HepG2 (cell line): Measurements from ENCODE around the gene CADM1. TPM values are rescaled to one million over a fixed set of nuclear protein-coding genes. Genes with fewer than 3 reads are reported as not detected.

ENCODE experiments used
- ELF3 ChIP-seq: IDR thresholded peaks from 2 replicates; pipeline ENCODE4 v1.6.1; 2016; ENCODE audit warnings: missing genetic modification reagents, missing compliant biosample characterization
- FOSL2 ChIP-seq: sonication (generic); formaldehyde crosslinking; IDR thresholded peaks from 2 replicates; pipeline ENCODE4 v1.4.0; 2020; ENCODE audit warnings: missing genetic modification reagents
- FOXJ3 ChIP-seq: sonication (generic); formaldehyde crosslinking; IDR thresholded peaks from 2 replicates; pipeline ENCODE4 v1.4.0; 2020; ENCODE audit warnings: missing genetic modification reagents, mild to moderate bottlenecking, borderline replicate concordance
- HDAC6 ChIP-seq: fragments of 200-600 bp; sonication (generic); IDR thresholded peaks from 2 replicates; pipeline ENCODE4 v1.7.0; 2017; ENCODE audit warnings: mild to moderate bottlenecking, antibody characterized with exemption, low read length, low read depth
- HES4 ChIP-seq: sonication (generic); formaldehyde crosslinking; IDR thresholded peaks from 2 replicates; pipeline ENCODE4 v1.9.0; 2021; ENCODE audit warnings: mild to moderate bottlenecking, missing genetic modification reagents, borderline replicate concordance
- JUND ChIP-seq: sonication (generic); formaldehyde crosslinking; IDR thresholded peaks from 2 replicates; pipeline ENCODE4 v1.8.0; 2022; ENCODE audit warnings: mild to moderate bottlenecking, missing genetic modification reagents
- LCORL ChIP-seq, 2 experiments: fragments of 450-650 bp in 1 of 2; sonication (generic) in 1 of 2; formaldehyde crosslinking in 1 of 2; IDR thresholded peaks; 2 replicates each; pipeline versions ENCODE4 v1.5.0 to v1.6.1; 2017 to 2020; ENCODE audit warnings: antibody characterized with exemption in 1 of 2, missing genetic modification reagents in 1 of 2
- MED1 ChIP-seq: sonication (generic); formaldehyde crosslinking; IDR thresholded peaks from 2 replicates; pipeline ENCODE4 v1.4.0; 2020; ENCODE audit warnings: missing genetic modification reagents
- PRDM15 ChIP-seq: sonication (generic); formaldehyde crosslinking; IDR thresholded peaks from 2 replicates; pipeline ENCODE4 v1.4.0; 2020; ENCODE audit warnings: missing genetic modification reagents
- RERE ChIP-seq: IDR thresholded peaks from 2 replicates; pipeline ENCODE4 v1.6.1; 2016; ENCODE audit warnings: low read depth, missing genetic modification reagents, missing compliant biosample characterization
- TEAD3 ChIP-seq: optimal IDR thresholded peaks from 2 replicates; pipeline ENCODE3; 2016; ENCODE audit warnings: borderline replicate concordance
- ZBED4 ChIP-seq: sonication (generic); formaldehyde crosslinking; IDR thresholded peaks from 2 replicates; pipeline ENCODE4 v1.4.0; 2020; ENCODE audit warnings: missing genetic modification reagents, borderline replicate concordance
- ZBTB20 ChIP-seq: sonication (generic); formaldehyde crosslinking; IDR thresholded peaks from 2 replicates; pipeline ENCODE4 v1.8.1; 2023; ENCODE audit warnings: missing genetic modification reagents, low read depth, mild to moderate bottlenecking, borderline replicate concordance
- ZBTB25 ChIP-seq: IDR thresholded peaks from 2 replicates; pipeline ENCODE4 v1.6.1; 2018; ENCODE audit warnings: missing genetic modification reagents
- ZNF563 ChIP-seq: sonication (generic); formaldehyde crosslinking; IDR thresholded peaks from 2 replicates; pipeline ENCODE4 v1.8.0; 2022; ENCODE audit warnings: mild to moderate bottlenecking, moderate library complexity, missing genetic modification reagents
- polyA plus RNA-seq, 8 experiments: library from polyadenylated mRNA; depleted of rRNA in 3 of 8; stranded (reverse) in 7 of 8; unstranded in 1 of 8; fragments of >200 nt; fragmentation: Illumina TruSeq in 4 of 8; extraction: Trizol in 4 of 8; gene quantifications; 2 replicates each; pipeline versions ENCODE4 v1.2.1 to v1.2.3, GENCODE V29; 2011 to 2016; ENCODE audit warnings: low read depth in 4 of 8, missing spikeins in 1 of 8, mixed read lengths in 1 of 8; ENCODE audit not compliant: insufficient read depth in 1 of 8
- total RNA-seq, 5 experiments: library from RNA; depleted of rRNA; stranded (reverse); fragments of >200 nt; fragmentation: Illumina TruSeq; extraction: Trizol; gene quantifications; 2 replicates each; pipeline ENCODE4 v1.2.3, GENCODE V29; 2016; ENCODE audit warnings: low read depth in 1 of 5

The CADM1 gene
- total and polyA plus RNA-seq, 2 of the 13 experiments (the other 11 are each of a cell fraction or from before 2014, with no cell fraction given), result 71.3 to 122 TPM

- TF ChIP-seq ZBTB25 (CRISPR knock-in tag) (0 out of 2 replicates have a peak, but pooled peaks have one; percentile 49), PRDM15 (CRISPR knock-in tag) (no peak), RERE (CRISPR knock-in tag) (peak; percentile 91), ZBTB20 (CRISPR knock-in tag) (0 out of 2 replicates have a peak, but pooled peaks have one; percentile 26), ELF3 (CRISPR knock-in tag) (peak; percentile 55; the same call in 1 of the 2 replicates), ZNF563 (CRISPR knock-in tag) (no peak), JUND (CRISPR knock-in tag) (peak; percentile 66), ZBED4 (CRISPR knock-in tag) (peak; percentile 24; the same call in 1 of the 2 replicates), FOSL2 (peak; percentile 93), HDAC6 (no peak), MED1 (CRISPR knock-in tag) (peak; percentile 50; the same call in 1 of the 2 replicates), LCORL (IDR thresholded peaks at IDR 0.05) (no peak), LCORL (CRISPR knock-in tag; IDR thresholded peaks at IDR 0.05) (peak; percentile 79), TEAD3 (CRISPR knock-in tag) (peak; percentile 67), FOXJ3 (CRISPR knock-in tag) (peak; percentile 84; the same call in 1 of the 2 replicates), HES4 (CRISPR knock-in tag) (no peak)
These were observed 126.3 kb downstream of the CADM1 start (continued) for GRCh38 chr11:115377882-115378296.
